Uterus (tissue), 4 donors: Measurements from ENCODE around the gene KCNQ4. TPM values are rescaled to one million over a fixed set of nuclear protein-coding genes. Genes with fewer than 3 reads are reported as not detected.
A peak's percentile ranks its signal among the peaks of the same experiment; 100 is the strongest.

Experiments
- DNase-seq, 2 donors: peaks; one replicate each; pipeline ENCODE4 v3.0.0-alpha.2; 2019 to 2020
- H3K27ac ChIP-seq, 2 donors: fragments of 200-600 bp; sonication (generic); 1 replicate in 1 of 2; 2 replicates in 1 of 2; pipeline ENCODE4 v1.5.1; 2016 to 2018
- H3K27me3 ChIP-seq, 2 donors: fragments of 200-600 bp; sonication (generic); one replicate each; pipeline ENCODE4 v1.5.1; 2018 to 2019; ENCODE audit warnings: control low read depth in 1 of 2
- H3K36me3 ChIP-seq, 2 donors: fragments of 200-600 bp; sonication (generic); one replicate each; pipeline ENCODE4 v1.5.1; 2019; ENCODE audit warnings: control low read depth in 1 of 2
- H3K4me1 ChIP-seq, 2 donors: fragments of 200-600 bp; sonication (generic); one replicate each; pipeline ENCODE4 v1.5.1; 2018 to 2019; ENCODE audit warnings: control low read depth in 1 of 2
- H3K4me3 ChIP-seq, 2 donors: fragments of 200-600 bp; sonication (generic); 1 replicate in 1 of 2; 2 replicates in 1 of 2; pipeline ENCODE4 v1.5.1; 2018 to 2019; ENCODE audit warnings: mild to moderate bottlenecking in 1 of 2
- H3K9me3 ChIP-seq, 2 donors: fragments of 200-600 bp; sonication (generic); one replicate each; pipeline ENCODE4 v1.5.1; 2019; ENCODE audit warnings: control low read depth in 1 of 2
- CTCF ChIP-seq, 4 experiments: fragments of 200-600 bp in 2 of 4; fragments of 450-650 bp in 2 of 4; sonication (generic) in 2 of 4; IDR thresholded peaks; one replicate each; pipeline ENCODE4 v1.5.1; 2016 to 2019; ENCODE audit warnings: antibody characterized with exemption in 4 of 4, mild to moderate bottlenecking in 2 of 4, moderate library complexity in 1 of 4
- POLR2A ChIP-seq, 2 donors: fragments of 450-650 bp; IDR thresholded peaks; one replicate each; pipeline ENCODE4 v1.6.1; 2016; ENCODE audit warnings: antibody characterized with exemption in 2 of 2, mild to moderate bottlenecking in 1 of 2, moderate library complexity in 1 of 2
- intact Hi-C: fragments of 100-400 bp; cut with DNase I; formaldehyde crosslinking; loops from one replicate; pipeline ENCODE4 v1.15.1; 2023; ENCODE audit warnings: low total_unique reads
- total RNA-seq, 4 donors: library from RNA; depleted of rRNA in 3 of 4; stranded (reverse); fragments of >200 nt in 3 of 4; gene quantifications; one replicate each; pipeline versions ENCODE4 v1.1.0 to v1.2.4, GENCODE V29; 2014 to 2023
- donor health status: DM: yes; HTN: yes; CAD: no.

The KCNQ4 gene
- total RNA-seq, 4 donors from 2014 or later = 2.7 to 13.4 (median 7.4) TPM; not detected in 1

- H3K4me1 ChIP-seq = peaks cover 13 to 29% of the 10 kb centered on the region in 2 donors
- intact Hi-C loops = no loop called here
- DNase-seq = peak; percentile 67 to 70
Measured at GRCh38 chr1:40799351-40799867, 15.8 kb downstream of the KCNQ4 start.

GRCh38 chr1:40801742-40802077 is 18.1 kb downstream of the KCNQ4 start:
- Histone ChIP-seq H3K4me3 (peak overlapping the region; percentile 24 to 34), H3K27me3 (no peaks in the 10 kb centered on the region), H3K27ac (peak overlapping the region; percentile 87 to 88), H3K9me3 (no peaks in the 10 kb centered on the region), H3K4me1 (peaks cover 13 to 24% of the 10 kb centered on the region in 2 donors), H3K36me3 (no peaks in the 10 kb centered on the region)
- intact Hi-C loops = no loop called here
- no peak for DNase-seq
- TF ChIP-seq CTCF (IDR thresholded peaks at IDR 0.05) (no peak), POLR2A (IDR thresholded peaks at IDR 0.05) (no peak)

More at GRCh38 chr1:40799351-40799867, 15.8 kb downstream of the KCNQ4 start:
- Histone ChIP-seq H3K9me3 (no peaks in the 10 kb centered on the region), H3K4me3 (no peak overlapping the region), H3K36me3 (no peaks in the 10 kb centered on the region), H3K27me3 (no peaks in the 10 kb centered on the region), H3K27ac (peak overlapping the region; percentile 80 to 88)
- TF ChIP-seq POLR2A (IDR thresholded peaks at IDR 0.05) = no peak
- TF ChIP-seq CTCF (IDR thresholded peaks at IDR 0.05) = no peak

GRCh38 chr1:40802078-40802741 is 18.6 kb downstream of the KCNQ4 start:
- H3K27ac ChIP-seq = peak overlapping the region; percentile 87 to 88
- no peaks in the 10 kb centered on the region for H3K9me3 ChIP-seq
- peak; percentile 89 for DNase-seq
- peak; percentile 30 to 36 for TF ChIP-seq POLR2A (IDR thresholded peaks at IDR 0.05)
- TF ChIP-seq CTCF (IDR thresholded peaks at IDR 0.05) = no peak
- no peaks in the 10 kb centered on the region for H3K36me3 ChIP-seq
- no peaks in the 10 kb centered on the region for H3K27me3 ChIP-seq
- peak overlapping the region; percentile 24 to 34 for H3K4me3 ChIP-seq
- peaks cover 13 to 24% of the 10 kb centered on the region in 2 donors for H3K4me1 ChIP-seq
- intact Hi-C loops = no loop called here

- Histone ChIP-seq H3K27ac (peak overlapping the region; percentile 87 to 88), H3K4me3 (peak overlapping the region in 1 of 2 donors; percentile 34), H3K9me3 (no peaks in the 10 kb centered on the region), H3K4me1 (peaks cover 13 to 24% of the 10 kb centered on the region in 2 donors), H3K36me3 (no peaks in the 10 kb centered on the region), H3K27me3 (no peaks in the 10 kb centered on the region)
- intact Hi-C loops = no loop called here
- TF ChIP-seq POLR2A (IDR thresholded peaks at IDR 0.05) (no peak), CTCF (IDR thresholded peaks at IDR 0.05) (no peak)
- DNase-seq = no peak
Measured at GRCh38 chr1:40802742-40803113, 19.1 kb downstream of the KCNQ4 start.

GRCh38 chr1:40803447-40803846 is 19.9 kb downstream of the KCNQ4 start:
- TF ChIP-seq POLR2A (IDR thresholded peaks at IDR 0.05) (no peak), CTCF (IDR thresholded peaks at IDR 0.05) (no peak)
- Histone ChIP-seq H3K27me3 (no peaks in the 10 kb centered on the region), H3K4me1 (peaks cover 13 to 24% of the 10 kb centered on the region in 2 donors), H3K4me3 (no peak overlapping the region), H3K36me3 (no peaks in the 10 kb centered on the region), H3K9me3 (no peaks in the 10 kb centered on the region), H3K27ac (peak overlapping the region; percentile 87 to 88)
- no peak for DNase-seq
- intact Hi-C loops = no loop called here
